Iris pigment epithelial cell (primary cell): ENCODE results near the gene SIX1.
A peak's percentile ranks its signal among the peaks of the same experiment; 100 is the strongest.

Experiments
- DNase-seq: peaks from one replicate; pipeline ENCODE4 v3.0.0-alpha.2; 2011; ENCODE audit warnings: low read depth

SIX1 gene

DNA sequence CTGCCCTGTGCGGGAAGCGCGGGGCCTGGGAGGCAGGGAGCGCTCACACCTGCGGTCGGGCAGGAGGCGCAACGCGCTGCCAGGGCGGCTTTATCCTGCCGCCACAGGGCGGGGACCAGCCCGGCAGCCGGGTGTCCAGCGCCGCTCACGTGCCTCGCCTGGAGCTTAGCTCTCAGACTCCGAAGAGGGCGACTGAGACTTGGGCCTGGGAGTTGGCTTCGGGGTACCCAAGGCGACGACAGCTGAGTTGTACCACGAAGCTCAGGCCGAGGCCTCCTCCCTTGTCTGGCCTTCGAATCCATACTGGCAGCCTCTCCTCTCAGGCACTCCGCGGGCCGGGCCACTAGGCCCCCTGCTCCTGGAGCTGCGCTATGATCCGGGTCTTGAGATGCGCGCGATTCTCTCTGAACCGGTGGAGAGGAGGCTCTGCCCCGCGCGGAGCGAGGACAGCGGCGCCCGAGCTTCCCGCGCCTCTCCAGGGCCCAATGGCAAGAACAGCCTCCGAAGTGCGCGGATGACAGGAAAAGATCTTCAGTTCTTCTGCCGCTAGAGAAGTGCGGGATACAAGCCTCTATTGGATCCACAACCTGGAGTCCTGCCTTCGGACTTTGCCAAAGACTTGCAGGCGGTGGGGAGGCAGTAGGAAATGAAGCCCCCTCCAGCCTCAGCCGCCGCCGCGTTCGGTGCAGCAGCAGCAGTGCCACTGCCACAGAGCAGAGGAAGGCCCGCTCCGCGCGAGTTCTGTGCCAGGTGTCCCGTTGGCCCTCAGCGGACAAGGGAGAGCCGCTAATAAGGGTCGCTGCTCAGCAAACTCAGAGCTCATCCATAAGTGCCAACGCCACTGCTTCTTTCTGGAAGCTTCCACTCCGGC lies 6.8 kb downstream of the SIX1 start:
- no peak for DNase-seq

DNA sequence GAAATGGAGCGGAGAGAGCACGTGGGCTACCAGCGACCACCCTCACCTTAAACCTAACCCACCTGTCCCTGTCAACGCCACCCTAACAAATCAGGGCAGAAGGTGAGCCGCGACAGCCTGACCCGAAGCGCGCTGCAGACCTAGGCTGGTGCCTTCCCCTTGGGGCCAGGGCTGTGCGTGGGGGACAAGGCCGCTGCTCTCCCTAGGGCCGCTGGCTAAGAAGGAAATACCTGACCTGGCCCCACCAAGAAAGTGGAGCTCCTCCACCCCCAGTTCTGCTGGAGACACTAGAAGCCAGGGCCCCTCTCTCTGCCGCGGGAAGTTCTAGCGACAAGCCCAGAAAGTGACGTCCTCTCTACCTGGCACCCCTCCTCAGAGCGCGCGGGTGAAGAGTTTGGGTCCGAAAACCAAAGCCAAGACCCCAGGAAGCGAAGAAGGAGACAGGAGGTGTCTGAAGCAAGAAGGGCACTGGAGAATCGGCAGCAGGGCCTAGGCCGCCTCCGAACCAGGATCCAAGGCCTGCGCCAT lies 7.5 kb downstream of the SIX1 start:
- DNase-seq = no peak

DNA sequence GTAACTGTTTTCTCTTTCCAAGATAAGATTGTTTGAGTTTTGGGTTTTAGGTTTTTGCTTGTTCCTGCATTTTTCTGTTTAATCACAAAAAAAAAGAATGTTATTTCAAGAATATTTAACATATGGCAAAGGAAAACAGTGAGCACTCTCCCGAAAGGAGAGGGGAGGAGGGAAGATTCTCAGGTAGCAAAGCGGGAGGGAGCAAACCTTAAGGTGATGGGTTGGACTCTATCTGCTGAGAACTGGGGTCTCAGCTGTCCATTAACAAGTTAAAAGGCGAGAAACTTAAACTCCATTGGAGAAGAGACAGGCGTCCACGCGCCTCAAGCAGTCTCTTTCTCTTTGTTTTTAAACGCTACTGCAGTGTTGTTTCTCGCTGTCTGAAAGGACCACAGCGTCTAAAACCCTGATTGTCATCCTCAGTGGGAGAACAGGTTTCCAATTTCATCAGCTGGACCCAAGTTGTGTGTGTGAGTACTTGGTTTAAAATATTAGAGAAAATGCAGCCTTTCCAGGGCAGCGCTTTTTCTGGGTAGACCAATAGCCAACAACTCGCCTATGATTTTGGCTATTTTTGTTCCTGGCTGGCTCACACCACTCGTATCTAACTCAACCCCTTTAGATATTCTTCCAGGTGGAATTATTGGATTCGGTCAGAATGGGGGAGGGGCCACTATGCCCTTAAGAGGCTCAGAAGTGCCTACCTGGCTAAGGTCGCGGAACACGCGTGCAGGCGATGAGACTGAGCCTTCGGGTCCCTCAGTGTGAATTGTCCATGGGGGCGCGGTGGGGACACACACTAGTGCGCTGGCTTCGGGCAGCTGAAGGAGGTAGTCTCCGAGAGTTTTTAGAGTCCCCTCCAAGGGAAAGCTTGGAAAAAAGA lies 8.2 kb downstream of the SIX1 start:
- no peak for DNase-seq

DNA sequence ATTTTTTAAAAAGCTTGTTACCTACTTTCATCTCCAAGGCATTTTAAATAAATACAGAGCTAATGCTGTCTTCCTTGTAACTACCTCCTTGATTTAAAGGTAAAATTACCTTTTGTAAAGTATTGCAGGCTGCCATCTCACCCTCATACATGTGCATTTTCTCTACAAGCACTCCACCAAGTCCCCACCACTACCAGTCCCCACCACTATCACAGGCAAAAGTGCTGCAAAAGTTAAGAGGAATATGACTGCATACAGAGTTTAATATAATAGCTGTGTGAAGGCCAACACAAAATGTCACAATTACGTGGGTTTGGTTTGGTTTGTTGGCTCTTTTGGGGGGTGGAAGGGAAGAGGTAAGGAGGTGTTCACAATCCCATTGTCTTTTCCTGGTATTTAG lies 9.6 kb downstream of the SIX1 start:
- DNase-seq = no peak

DNA sequence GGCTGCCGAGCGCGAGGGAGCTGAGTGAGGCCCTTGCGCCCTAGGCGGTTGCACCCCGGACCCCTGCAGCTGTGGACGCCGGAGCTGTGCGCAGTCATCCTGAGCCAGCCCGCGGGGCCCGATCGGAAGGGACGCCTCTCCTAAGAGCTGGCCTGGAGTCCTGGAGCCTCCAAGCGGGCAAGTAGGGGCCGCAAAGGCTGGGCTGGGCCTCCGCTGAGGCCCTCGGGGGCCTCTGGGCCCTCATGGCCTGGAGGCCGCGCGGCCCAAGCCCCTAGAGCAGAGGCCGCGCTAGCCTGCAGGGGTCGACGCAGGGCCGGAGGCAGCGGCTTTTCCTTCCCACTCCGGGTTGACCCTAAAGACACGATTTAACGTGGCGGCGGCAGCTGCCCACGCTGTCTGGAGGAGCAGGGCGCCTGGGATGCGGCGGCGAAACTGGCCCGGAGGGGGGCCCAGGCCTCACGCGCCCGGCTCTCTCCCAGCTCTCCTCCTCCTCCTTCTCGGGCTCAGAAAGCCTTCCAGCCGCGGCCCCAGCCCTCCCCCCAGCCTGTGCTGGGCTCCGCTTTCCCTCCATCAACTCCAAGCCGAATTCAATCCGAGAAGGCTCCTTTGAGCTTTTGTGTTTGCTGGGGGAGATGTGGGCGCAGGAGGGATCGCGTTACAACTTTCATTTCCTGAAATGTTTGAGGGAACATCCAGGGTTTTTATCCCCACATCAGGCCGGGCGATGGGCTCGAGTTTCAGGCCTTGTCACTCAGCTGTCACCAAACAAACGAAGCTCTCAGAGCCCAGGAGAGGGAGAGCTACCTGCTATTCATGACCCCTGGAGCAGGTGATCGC lies 11.6 kb downstream of the SIX1 start:
- peak; percentile 69 for DNase-seq

DNA sequence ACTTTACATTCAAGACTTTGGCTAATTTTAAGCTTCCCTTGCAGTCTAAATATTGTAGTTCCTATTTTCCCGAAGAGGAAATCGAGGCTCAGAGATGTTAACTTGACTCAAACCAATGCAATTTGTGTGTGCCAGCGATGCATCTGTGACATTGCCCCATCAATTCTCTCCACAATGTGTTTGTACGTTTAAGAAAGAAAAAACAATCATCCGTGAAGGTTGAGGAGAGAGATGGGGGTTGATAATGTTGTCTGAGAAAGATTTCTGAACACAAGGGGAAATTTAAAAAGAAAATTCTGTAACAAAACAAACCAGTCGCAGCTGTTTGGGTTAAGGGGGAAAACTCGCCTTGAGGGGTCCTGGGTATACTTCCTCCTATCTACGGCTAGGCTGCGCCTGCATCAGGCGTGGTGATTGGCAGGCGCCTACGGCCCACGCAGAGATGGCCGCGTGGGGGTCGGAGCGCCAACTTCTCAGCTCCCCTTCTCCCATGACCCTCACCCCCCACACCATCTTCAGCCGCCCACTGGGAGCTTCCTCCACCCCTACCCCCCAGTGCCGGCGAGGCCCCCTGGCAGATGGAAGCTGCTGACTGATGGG lies 12.3 kb downstream of the SIX1 start:
- no peak for DNase-seq

DNA sequence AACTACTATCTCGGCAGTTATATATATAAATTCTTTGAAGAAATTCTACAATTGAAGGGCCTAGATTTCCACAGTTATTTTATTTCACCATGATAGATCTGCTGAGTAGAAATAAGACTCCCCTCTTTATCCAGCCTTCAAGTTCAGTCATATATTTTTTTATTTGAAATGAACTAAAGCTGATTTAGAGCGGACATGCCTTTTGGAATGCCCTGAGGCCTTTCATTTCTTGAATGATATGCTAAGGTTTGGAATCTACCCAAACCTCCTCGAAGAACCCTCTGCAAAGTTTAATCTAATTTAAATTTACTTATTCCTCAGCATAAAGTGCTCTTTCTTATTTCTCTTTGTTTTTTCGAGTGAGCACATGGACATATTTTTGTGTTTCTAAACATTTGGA lies 15.1 kb downstream of the SIX1 start:
- no peak for DNase-seq

DNA sequence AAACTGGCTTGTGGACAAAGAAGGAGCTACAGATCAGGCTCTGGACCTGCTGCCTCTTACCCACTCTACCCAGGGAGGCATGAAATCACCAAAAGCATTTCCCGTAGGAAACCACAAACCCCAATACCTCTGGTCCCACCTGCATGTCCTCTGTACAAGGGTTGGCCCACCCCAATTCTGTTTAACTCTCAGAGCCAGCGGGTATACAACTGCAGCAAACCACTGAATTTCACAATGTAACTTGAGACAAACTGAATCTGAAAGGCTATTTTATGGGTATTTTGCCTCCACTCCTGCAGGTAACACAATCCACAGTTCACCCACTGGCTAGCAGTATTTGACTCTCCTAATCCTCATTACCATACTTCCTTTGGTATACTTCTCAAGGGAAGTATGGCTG lies 16.5 kb downstream of the SIX1 start:
- DNase-seq = no peak

DNA sequence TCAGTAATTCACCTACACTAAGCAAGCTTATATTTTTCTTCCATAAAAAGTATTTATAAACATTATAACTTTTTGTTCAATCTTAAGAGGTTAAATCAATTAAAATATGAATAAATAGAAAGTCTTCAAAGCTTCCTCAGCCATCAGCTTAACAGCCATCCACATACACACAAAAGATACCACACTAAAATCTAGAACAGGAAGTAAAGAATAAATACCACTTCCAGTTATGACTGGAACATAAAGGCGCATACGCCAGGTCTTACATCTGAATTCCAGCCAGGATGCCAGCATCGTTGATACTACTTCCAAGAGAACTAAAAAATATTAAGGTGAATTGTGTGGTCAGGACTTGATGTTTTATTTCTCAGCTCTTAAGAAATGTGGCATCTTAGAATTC lies 17.0 kb downstream of the SIX1 start:
- no peak for DNase-seq

DNA sequence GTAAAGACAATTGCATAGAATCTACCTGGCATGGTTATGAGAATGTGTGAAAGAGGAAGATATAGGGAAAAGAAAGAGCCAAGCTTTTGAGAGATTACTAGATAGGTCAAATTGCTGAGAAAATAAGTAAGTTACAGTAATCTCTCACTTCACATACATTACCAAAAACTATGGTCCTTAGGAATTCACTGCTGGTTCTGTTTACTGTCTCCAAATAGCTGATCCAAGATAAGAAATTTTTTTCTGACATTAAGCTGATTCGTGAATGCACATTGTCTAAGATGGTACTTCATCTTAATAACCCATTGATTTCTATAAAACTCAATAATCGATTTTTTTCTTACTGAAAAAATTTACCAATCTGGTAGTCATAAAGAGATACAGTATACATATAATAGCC lies 17.4 kb downstream of the SIX1 start:
- no peak for DNase-seq

DNA sequence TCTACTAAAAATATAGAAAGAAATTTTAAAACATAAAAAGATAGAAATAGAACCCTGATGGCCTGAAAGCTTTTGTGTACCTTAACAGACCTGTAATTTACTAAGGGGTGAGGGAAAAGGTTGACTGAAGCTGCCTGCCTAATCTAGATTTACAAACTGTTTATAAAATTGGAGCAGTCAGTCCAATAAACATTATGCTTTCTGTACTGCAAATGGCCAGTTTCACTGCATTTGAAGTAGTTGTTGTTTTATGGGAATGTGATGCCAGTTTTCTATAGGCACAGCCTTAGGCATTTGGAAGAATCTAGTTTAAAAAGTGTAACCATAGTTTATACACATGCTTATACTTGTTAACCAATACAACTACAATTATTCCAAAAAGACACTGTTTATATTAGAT lies 19.1 kb downstream of the SIX1 start:
- no peak for DNase-seq

DNA sequence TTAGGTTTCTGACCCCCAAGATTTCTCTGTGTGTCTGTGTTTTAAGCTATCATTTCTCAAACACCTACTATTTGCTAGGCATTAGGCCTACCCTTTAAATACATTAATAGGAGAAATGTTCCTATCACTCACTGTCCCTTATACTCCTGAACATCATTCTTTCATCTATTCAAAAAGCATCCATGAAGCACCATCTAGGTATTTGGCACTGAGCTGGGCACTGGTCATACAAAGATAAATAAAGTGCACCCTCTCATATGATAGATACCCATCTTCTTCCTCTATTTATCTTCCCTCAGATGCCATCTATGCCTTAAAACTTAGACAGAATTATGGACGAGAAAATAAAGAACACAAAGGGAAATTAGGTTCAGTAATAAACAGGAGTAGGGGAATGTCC lies 20.4 kb downstream of the SIX1 start:
- DNase-seq = no peak

DNA sequence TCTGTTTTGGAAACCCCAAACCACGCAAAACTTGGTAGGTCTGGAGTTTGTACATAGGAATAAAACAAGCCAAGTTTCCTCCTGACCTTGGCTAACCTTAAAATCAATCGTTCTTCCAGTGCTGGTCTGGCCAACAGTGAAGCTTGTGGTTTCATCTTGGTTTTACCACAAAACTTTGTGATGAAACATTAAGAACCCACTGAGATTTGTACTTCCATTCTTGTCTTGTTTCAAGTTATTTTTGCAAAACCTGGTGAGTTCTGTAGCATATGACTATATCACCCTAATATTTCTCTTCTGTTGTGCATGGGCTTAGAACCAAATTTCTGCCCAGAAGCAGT lies 26.4 kb downstream of the SIX1 start:
- DNase-seq = peak; percentile 92

DNA sequence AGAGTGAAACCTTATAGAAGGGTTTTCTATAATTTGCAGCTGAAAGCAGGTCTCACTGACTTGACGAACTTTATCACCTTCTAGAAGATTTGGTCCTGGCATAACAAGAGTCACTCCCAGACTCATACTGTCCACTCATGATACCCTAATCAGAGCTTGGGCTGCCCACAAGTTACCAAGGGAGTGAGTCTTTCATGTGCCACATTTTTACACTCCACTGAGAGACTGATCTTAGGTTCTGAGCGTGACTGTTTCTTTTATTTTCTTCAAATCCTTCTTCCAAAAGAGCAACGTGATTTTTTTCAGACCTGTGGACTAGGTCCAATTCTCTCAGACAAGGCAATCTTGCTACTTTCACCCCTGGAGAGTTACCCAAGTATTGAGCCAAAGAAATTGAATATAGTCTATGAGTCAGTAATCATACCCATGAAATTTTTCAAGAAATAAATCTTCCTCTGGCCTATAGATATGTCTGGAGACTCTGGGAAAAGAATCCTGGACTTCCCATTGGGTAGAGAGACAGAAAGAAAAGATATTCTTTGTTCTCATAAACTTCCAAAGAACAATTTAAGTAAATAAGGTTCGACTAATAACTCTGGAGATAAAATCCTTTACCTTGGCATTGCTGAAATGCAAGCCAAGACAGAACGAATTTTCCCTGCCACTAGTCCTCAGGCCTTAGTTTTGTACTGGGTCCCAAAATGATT lies 26.9 kb downstream of the SIX1 start:
- DNase-seq = peak; percentile 69

DNA sequence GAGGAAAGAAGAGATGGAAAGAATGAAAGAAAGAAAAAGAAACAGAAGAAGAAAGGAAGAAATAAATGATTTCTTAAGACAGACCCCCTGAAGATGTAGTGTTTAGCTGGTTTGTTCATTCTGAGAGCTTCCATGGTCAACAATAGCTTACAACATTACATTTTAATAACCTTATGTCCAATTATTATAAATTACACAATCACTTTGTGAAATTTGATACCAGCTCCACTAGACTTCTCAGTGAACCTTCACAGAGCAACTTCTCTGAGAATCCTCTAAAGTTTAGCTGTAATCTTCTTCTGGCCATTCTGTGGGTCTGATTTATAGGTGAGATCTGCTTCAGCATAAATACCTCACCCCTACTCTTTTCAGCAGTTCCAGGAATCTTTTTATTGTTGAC lies 27.9 kb downstream of the SIX1 start:
- DNase-seq = no peak

DNA sequence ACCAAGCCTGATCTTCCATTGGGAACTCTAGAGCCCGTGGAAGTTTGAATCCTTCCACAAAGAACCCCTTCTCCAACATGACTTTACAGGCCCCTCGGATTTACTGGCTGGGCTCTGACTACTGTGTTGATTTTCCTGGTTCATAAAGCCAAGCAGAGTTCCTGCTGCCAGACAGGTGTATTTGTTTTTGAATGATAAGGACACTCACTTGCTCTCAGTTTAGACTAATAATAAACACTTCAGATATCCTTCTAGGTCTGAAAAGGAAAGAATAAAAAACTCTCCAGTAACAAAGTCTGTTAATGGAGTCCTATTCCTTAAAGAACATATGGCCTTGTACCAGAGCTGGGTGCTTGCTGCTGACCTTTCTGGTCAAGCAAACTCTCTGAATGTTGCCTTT lies 31.0 kb downstream of the SIX1 start:
- no peak for DNase-seq

DNA sequence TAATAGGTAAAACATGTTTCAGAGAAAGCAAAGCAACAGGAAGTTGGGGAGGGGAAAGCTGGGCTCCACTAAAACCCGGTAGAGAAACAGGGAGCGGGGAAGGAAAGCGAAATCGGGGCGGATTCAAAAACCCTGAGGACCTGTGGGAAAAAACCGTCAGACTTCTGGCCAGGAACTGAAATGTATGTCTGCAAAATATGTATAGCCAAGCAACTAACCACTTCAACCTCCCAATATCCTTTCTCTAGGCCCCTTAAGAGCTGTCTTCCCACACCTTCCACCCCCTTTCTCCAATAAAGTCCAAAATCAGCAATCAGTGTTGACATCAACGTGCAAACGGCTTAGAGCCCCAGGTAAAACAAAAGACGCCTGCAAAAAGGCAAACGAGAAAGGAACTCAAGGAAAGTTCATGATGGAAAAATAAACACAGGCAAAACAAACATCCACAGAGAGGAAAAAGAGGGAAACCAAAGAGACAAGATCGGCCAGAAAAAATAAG lies 32.8 kb downstream of the SIX1 start:
- peak; percentile 53 for DNase-seq

DNA sequence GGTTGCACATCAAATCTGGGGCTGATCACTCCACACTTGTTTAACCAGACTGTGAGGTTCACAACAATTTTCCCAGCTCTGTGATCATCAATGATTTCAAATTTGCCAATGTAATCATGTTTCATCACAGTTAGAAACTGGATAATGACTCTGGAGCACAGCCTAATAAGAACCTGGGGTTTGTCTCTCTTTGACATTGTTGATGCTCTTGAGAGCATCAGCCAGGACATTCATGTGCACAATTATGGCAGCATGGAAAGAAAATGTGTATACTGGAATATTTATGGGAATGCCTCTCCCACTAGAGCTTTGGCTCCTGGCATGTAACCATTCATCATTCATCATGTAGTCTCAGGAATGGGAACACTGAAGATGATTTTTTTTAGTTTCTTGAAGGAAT lies 47.0 kb downstream of the SIX1 start:
- no peak for DNase-seq

DNA sequence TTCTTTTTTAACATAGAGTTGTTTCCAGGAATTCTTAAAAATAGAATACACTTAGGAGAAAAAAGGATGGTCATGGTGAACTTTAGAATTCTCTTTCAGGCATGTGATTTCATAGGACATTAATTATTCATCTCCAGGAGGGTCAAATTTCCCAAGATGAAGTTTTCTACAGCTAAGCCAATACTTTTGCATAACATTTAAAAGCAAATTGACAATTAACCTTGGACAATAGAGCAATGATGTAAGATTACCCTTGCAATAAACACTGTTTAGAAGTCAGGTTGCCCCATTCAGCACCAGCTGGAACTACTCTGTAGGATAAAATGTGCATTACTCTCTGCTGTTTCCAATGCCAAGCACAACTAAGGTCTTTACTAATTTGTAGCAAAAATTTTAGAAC lies 49.5 kb downstream of the SIX1 start:
- DNase-seq = no peak

DNA sequence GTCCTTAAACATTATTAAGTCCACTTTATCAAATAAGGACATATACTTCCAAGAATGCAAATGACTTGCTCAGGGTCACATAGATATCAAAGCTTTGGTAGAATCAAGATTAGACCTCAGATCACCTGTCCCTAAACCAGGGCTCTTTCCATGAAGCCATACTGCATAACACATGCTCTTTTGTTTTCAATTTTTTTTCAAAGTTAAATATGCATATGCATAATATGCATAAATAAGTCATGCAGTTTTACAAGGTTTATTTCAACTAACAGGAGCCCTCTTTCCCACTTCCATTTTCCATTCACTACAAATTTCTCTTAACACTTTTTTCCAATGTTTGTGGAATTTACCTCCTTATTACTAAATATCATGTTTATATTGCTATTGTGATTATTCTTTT lies 53.1 kb downstream of the SIX1 start:
- DNase-seq = no peak

DNA sequence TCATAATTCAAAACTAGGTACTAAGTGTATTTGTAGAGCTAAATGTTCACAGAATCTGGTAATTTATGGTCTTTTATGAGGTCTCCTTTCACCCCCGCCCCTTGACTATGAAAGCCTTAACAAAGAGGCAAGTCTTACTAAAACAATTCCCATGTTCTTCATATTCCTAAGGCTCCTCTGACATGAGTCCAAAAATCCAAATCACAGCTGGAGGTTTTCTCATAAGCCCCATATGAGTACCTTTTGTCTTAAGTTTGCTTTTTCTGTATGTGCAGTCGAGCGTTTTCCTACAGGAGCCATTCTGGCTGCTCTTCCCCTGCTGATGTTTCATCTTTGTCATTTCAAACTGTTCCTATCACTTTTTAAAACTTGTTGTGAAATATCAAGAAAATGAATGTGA lies 55.2 kb downstream of the SIX1 start:
- no peak for DNase-seq
